ENCODE results near the gene KRT80. TPM values are rescaled to one million over a fixed set of nuclear protein-coding genes. Genes with fewer than 3 reads are reported as not detected.

KRT80 gene
- total and polyA plus RNA-seq, 2 of the 13 experiments (the other 11 are each of a cell fraction or from before 2014, with no cell fraction given): 0.27 to 0.53 TPM

- BruUV-seq (replicated peaks): no TSS peak
- peaks cover 0 to 1% of the 10 kb centered on the region in 2 experiments; a peak in 2 of 5 replicates for H3K27me3 ChIP-seq (ENCODE audit: control insufficient read depth in 1 of 2, insufficient read depth in 2 of 2, low read length in 2 of 2)
- no peak overlapping the region for H3K4me3 ChIP-seq (replicated peaks in 1 of 3; ENCODE audit: insufficient read depth in 1 of 3, low read depth in 2 of 3, low read length in 3 of 3)
- ATAC-seq: no peak
- POLR2A ChIA-PET: interaction anchor here (0.6 kb wide), 1 partner anchor 1205 kb away, joined by 6 read pairs; no protein-coding TSS in a partner anchor
- H3K27ac ChIP-seq (ENCODE audit: extremely low read length, insufficient read depth, low read length): no peak overlapping the region
- intact Hi-C loops (cut with micrococcal nuclease; ENCODE audit: unreplicated experiment): no loop called here
- in situ Hi-C loops (cut with HindIII; ENCODE audit: extremely low pct_ligation_motif_present, low pct_unique_long_range_greater_than_20kb): no loop called here
- WGBS (ENCODE audit: low lambda C conversion rate): 44% methylated on average over 6 of the region's 6 CpGs
- CTCF ChIA-PET (ENCODE audit: low intra/inter-chr PET ratio, low total read pairs): no interaction called here
- H2AFZ ChIP-seq (ENCODE audit: low read length): no peak overlapping the region
- no peaks in the 10 kb centered on the region for H3K79me2 ChIP-seq (ENCODE audit: insufficient read depth, low read length)
- H3K4me1 ChIP-seq (ENCODE audit: insufficient read depth, low read length): peaks cover 5% of the 10 kb centered on the region
- no peak for DNase-seq (ENCODE audit: low spot score)
- no peak for FAIRE-seq
- H3K36me3 ChIP-seq (replicated peaks in 1 of 2; ENCODE audit: control insufficient read depth in 1 of 2, insufficient read depth in 2 of 2, low read length in 2 of 2): no peaks in the 10 kb centered on the region
- H3K9me3 ChIP-seq (ENCODE audit: low read length): no peaks in the 10 kb centered on the region
- H3K9ac ChIP-seq (ENCODE audit: insufficient read depth, low read depth, low read length): no peak overlapping the region
- H4K20me1 ChIP-seq (ENCODE audit: insufficient read depth, low read length): no peaks in the 10 kb centered on the region
- H3K4me2 ChIP-seq (ENCODE audit: low read depth, low read length): no peak overlapping the region
- TF ChIP-seq ZNF24 (IDR thresholded peaks at IDR 0.05) (no peak), JDP2 (CRISPR knock-in tag; IDR thresholded peaks at IDR 0.05; ENCODE audit: borderline replicate concordance) (no peak), GPBP1L1 (CRISPR knock-in tag; IDR thresholded peaks at IDR 0.05) (no peak), ZNF276 (CRISPR knock-in tag; IDR thresholded peaks at IDR 0.05; ENCODE audit: low read depth) (no peak), U2AF2 (IDR thresholded peaks at IDR 0.05; ENCODE audit: low read depth, low read length) (no peak), KDM6A (CRISPR knock-in tag; IDR thresholded peaks at IDR 0.05; ENCODE audit: low read depth) (no peak), RBM39 (IDR thresholded peaks at IDR 0.05; ENCODE audit: low read depth, low read length, poor library complexity, severe bottlenecking) (no peak), ATM (IDR thresholded peaks at IDR 0.05; ENCODE audit: borderline replicate concordance) (no peak), ZNF547 (CRISPR knock-in tag; IDR thresholded peaks at IDR 0.05) (no peak), ZMYM2 (CRISPR knock-in tag; IDR thresholded peaks at IDR 0.05) (no peak), ZFP91 (CRISPR knock-in tag; IDR thresholded peaks at IDR 0.05; ENCODE audit: borderline replicate concordance) (no peak), NFE2 (CRISPR knock-in tag; IDR thresholded peaks at IDR 0.05) (no peak), ZNF251 (CRISPR knock-in tag; IDR thresholded peaks at IDR 0.05) (no peak), ZNF205 (CRISPR knock-in tag; IDR thresholded peaks at IDR 0.05) (no peak), ARID3A (IDR thresholded peaks at IDR 0.05; ENCODE audit: low read depth, low read length) (no peak), ZNF431 (CRISPR knock-in tag; IDR thresholded peaks at IDR 0.05; ENCODE audit: borderline replicate concordance, low read depth) (no peak), MBD4 (IDR thresholded peaks at IDR 0.05; ENCODE audit: borderline replicate concordance, low read length) (no peak), REXO4 (CRISPR knock-in tag; IDR thresholded peaks at IDR 0.05; ENCODE audit: borderline replicate concordance) (no peak)
Measured at GRCh38 chr12:52180971-52181628, 10.7 kb downstream of the KRT80 start.
